Right lobe of liver (tissue), 4 donors: Measurements from ENCODE around the gene CSH1.

Source experiments
- CTCF ChIP-seq, 4 donors: fragments of 200-600 bp in 3 of 4; fragments of 450-650 bp in 1 of 4; IDR thresholded peaks; one replicate each; pipeline versions ENCODE4 v1.5.1 to v1.8.0; 2016 to 2022; ENCODE audit warnings: antibody characterized with exemption in 4 of 4, mild to moderate bottlenecking in 2 of 4
- POLR2A ChIP-seq: fragments of 450-650 bp; IDR thresholded peaks from one replicate; pipeline ENCODE4 v1.6.1; 2017; ENCODE audit warnings: antibody characterized with exemption, mild to moderate bottlenecking
- donor health status: DM: no; HTN: no; CAD: no.
- donor health status: DM: no; HTN: no; CAD: no.
- donor health status: DM: no; HTN: yes; CAD: no.

- TF ChIP-seq CTCF (IDR thresholded peaks at IDR 0.05) (no peak), POLR2A (no peak)
These were observed 41.5 kb upstream of the CSH1 start for GRCh38 chr17:63937920-63938319.
